8988T (cell line): ENCODE results near the gene BASP1.
"Not testable (repeated sequence)": the region's sequence is repeated elsewhere in the genome, so short reads cannot be mapped to it uniquely, and the experiment has no call there.

Source experiments
- DNase-seq: peaks from one replicate; pipeline ENCODE4 v3.0.0; 2011

Gene BASP1

GRCh38 chr5:17217493-17218352, at the start of gene BASP1:
Gene BASP1 (plus strand): TSS chr5:17217631. CDS start chr5:17275217, 57,586 bp downstream.
- DNase-seq, result peak; percentile 31

- DNase-seq, result no peak
Measured at GRCh38 chr5:17169507-17169906, 47.9 kb upstream of the BASP1 start.

GRCh38 chr5:17172791-17173190, 44.6 kb upstream of the BASP1 start:
- DNase-seq, result no peak

- DNase-seq, result no peak
Measured at GRCh38 chr5:17174965-17175364, 42.5 kb upstream of the BASP1 start.

- no peak for DNase-seq
Measured at GRCh38 chr5:17177501-17178372, 39.7 kb upstream of the BASP1 start.

- no peak for DNase-seq
Measured at GRCh38 chr5:17178373-17178675, 39.1 kb upstream of the BASP1 start.

- no peak for DNase-seq
Measured at GRCh38 chr5:17180330-17180843, 37.0 kb upstream of the BASP1 start.

GRCh38 chr5:17180864-17181723, 36.3 kb upstream of the BASP1 start:
- no peak for DNase-seq

GRCh38 chr5:17182494-17182893, 34.9 kb upstream of the BASP1 start:
- DNase-seq, result no peak

GRCh38 chr5:17182981-17183380, 34.5 kb upstream of the BASP1 start:
- DNase-seq, result no peak

- DNase-seq, result no peak
Measured at GRCh38 chr5:17183831-17184230, 33.6 kb upstream of the BASP1 start.

GRCh38 chr5:17184588-17184987, 32.8 kb upstream of the BASP1 start:
- DNase-seq, result no peak

- DNase-seq, result no peak
Measured at GRCh38 chr5:17185349-17185748, 32.1 kb upstream of the BASP1 start.

GRCh38 chr5:17185773-17186172, 31.7 kb upstream of the BASP1 start:
- DNase-seq, result no peak

- no peak for DNase-seq
Measured at GRCh38 chr5:17186256-17186655, 31.2 kb upstream of the BASP1 start.

- DNase-seq, result no peak
Measured at GRCh38 chr5:17187011-17187785, 30.2 kb upstream of the BASP1 start.

GRCh38 chr5:17187786-17188170, 29.7 kb upstream of the BASP1 start:
- DNase-seq, result no peak

GRCh38 chr5:17189381-17190036, 27.9 kb upstream of the BASP1 start:
- DNase-seq, result peak; percentile 48

GRCh38 chr5:17190242-17190778, 27.1 kb upstream of the BASP1 start:
- no peak for DNase-seq

GRCh38 chr5:17190799-17191391, 26.5 kb upstream of the BASP1 start:
- no peak for DNase-seq

GRCh38 chr5:17191574-17191973, 25.9 kb upstream of the BASP1 start:
- DNase-seq, result not testable (repeated sequence)
